HL-60/S4 treated with retinoic acid at 250 ng/mL for 4 days and 3 days (cell line): Measurements from ENCODE around the gene AIF1L.

Experiments used
- in situ Hi-C: fragments of 300-500 bp; cut with MboI; formaldehyde crosslinking; loops from 2 replicates; pipeline ENCODE4 v1.7.0; 2022; ENCODE audit warnings: low sequenced_read_pairs

Gene AIF1L

GRCh38 chr9:131076347-131077195 is 19.8 kb upstream of the AIF1L start:
- in situ Hi-C loops: no loop called here

GRCh38 chr9:131078427-131079366 is 17.6 kb upstream of the AIF1L start:
- in situ Hi-C loops: no loop called here

DNA sequence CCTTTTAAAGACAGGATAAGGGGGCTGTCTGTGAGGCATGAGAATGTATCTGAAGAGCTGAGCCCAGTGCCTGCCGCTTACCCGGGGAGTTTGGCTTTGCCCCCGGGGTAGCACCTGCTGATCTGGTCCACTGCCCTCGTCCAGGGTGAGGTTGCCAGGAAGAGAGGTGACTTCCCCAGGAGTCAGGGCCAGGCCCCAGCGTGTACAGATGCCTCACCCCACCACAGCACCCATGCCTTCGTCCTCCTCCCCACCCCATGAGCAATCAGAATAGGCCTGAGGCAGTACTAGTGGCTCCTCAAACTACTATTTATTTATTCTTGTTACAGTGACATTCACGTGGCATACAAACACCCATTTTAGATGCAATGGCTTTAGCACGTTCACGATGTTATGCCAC is 15.7 kb upstream of the AIF1L start:
- in situ Hi-C loops: no loop called here

GRCh38 chr9:131081868-131082267 is 14.5 kb upstream of the AIF1L start:
- in situ Hi-C loops: no loop called here

DNA sequence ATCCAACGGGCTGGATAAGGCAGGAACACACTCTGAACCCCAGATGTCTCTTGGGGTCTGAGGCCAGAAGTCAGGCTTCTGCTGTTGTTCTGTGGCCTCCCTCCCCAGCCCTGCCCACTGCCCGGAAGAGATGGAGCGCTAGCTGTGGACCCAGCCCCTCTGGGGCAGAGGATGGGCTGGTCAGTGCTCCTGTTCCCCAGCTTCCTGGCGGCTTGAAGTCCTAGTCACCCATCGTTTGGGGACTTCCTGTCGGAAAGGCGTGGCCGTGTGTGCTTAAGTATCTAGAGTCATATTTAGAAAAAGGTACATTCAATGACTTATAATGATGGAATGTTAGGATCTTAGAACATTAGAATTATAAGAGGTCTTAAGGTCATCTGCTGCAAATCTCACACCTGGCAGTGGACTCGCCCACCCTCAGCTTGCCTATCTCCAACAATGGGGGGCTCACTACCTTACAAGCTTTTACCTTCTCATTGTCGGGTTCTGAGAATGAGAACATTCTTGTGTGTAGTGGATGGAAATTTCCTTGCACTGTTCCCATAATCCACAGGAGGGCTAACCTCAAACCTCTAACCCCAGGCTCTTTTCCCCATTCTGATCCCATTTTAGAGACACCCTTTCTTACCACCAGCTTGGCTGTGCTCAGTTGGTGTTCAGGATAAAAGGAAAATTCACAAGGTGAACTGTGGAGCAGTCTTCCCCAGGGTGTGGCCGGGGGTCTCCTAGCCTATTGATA is 13.4 kb upstream of the AIF1L start:
- in situ Hi-C loops: no loop called here

DNA sequence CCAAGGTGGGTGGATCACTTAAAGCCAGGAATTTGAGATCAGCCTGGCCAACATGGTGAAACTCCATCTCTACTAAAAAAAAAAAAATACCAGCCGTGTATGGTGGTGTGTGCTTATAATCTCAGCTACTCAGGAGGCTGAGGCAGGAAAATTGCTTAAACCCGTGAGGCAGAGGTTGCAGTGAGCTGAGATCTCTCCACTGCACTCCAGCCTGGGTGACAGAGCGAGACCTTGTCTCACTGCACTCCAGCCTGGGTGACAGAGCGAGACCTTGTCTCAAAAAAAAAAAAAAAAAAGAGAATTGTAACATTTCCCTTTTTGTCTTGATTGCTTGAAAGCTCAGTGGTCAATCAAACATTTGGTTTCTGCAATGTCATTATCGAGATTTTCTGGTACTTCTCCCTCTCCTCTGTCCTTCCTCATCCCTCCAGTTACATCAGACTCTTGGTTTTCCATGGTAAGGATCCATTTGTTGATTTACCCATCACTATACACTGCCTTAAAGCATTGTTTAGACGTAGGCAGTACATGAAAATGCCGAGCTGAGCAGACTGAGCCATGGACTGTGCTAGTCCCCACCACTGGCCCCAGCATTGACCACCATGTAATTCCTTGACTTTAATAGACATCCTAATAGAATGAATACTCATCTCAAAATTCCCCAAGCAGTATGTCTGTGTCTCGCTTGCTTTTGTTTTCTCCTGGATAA is 11.5 kb upstream of the AIF1L start:
- in situ Hi-C loops: no loop called here

GRCh38 chr9:131085370-131086122 is 10.8 kb upstream of the AIF1L start:
- in situ Hi-C loops: no loop called here

DNA sequence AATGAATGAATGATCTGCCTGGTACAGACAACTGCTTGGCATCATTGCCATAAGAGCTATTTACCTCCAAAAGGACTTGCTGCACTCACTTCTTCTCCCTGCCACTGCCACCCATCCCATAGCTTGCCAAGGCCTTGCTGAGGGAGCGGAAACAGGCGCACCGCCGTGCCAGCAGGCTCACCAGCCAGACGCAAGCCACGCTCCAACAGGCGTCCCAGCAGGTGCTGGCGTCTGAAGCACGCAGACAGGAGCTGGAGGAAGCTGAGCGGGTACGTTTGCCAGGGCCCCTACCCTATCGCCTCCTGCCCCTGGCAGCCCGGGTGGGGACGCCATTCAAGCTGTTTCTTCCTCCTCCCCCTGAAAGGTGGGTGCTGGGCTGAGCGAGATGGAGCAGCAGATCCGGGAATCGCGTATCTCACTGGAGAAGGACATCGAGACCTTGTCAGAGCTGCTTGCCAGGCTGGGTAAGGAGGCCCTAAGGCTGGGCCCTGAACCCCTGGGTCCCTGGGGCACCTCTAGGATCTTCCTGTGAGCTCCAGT is 8.9 kb upstream of the AIF1L start:
- in situ Hi-C loops: no loop called here

GRCh38 chr9:131090025-131090787 is 6.1 kb upstream of the AIF1L start:
- in situ Hi-C loops: no loop called here

DNA sequence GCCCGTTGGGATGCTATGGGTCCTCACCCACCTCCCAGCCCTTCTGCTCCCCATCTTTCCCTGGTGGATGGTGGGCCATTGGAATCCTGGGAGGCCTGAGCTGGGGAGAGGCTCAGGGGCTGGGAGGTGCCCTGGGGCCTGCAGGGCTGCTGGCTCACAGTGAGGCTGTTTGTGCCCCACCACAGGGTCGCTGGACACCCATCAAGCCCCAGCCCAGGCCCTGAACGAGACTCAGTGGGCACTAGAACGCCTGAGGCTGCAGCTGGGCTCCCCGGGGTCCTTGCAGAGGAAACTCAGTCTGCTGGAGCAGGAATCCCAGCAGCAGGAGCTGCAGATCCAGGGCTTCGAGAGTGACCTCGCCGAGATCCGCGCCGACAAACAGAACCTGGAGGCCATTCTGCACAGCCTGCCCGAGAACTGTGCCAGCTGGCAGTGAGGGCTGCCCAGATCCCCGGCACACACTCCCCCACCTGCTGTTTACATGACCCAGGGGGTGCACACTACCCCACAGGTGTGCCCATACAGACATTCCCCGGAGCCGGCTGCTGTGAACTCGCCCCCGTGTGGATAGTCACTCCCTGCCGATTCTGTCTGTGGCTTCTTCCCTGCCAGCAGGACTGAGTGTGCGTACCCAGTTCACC is 4.9 kb upstream of the AIF1L start:
- in situ Hi-C loops: no loop called here

- in situ Hi-C loops: no loop called here
Measured at GRCh38 chr9:131092030-131092429, 4.3 kb upstream of the AIF1L start.

DNA sequence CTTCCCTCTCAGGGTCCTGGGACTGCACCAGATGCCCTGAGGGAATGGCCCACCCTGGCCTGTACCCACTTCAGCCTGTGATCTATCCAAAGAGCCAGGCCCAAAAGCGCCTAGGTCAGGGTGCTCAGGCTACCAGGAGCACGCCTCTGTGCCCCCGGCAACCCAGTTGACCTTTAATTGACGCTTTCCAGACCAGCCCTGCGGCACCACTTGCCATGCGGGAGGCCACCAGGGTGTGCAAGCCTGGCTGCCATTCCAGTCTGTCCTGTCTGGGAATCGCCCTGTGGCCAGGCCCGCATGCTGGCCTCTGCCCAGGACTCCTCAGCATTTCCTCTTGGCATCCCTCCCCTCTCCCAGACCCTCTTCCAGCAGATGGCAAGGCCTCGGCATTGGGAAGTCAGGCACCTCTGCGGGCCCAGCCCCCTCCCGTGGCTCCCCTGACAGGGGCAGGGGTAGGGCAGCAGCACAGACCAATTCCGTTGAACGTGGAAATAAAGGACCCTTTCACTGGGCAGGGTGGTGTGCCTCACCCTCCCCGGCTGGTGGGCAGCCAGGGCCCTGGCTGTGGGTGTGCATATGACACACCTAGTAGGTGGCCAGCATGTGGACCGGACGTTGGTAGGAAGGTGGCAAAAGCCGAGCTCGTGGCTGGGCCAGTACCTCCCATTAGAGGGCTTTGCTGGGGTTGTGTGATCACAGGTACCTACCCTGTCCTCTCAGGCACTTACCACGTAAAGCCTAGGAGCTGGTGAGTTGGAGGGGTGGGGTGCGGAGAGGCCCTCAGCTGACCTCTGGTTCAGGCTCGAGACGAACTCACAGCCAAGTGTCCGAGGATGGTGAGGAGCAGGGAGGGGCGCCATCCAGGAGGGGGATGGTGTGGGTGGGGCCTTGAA is 3.5 kb upstream of the AIF1L start:
- in situ Hi-C loops: no loop called here

- in situ Hi-C loops: no loop called here
Measured at GRCh38 chr9:131094015-131094414, 2.3 kb upstream of the AIF1L start.

- in situ Hi-C loops: no loop called here
Measured at GRCh38 chr9:131094622-131095021, 1.7 kb upstream of the AIF1L start.

DNA sequence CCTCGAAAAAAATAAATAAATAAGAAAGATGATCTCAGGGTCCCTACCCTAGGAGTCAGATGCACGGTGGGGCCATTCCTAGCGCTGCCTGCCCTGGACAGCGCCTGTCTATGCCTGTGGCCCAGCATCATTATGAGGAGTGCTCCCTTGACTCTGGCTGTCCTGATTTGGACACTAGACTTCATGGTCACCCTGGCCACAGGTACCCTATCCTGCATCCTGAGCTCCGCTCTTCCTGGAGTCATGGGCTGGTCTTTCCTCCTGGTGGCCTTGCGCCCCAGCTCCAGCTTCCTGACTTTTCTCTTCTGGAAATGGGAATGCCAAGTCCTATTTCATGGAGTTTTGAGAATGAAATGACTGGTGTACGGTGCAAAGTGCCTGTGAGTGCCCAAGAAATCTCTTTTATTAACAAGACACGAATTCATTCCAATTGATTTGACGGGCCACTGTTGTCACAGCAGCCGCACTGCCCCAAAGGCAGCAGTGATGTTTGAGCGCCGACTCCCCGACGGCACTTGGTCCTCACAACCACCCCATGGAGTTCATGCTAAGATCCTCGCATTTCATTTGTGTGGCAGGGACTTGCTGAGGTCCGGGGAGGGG is 564 bp upstream of the AIF1L start:
- in situ Hi-C loops: no loop called here

GRCh38 chr9:131097126-131097947 is 1.0 kb downstream of the AIF1L start:
- in situ Hi-C loops: no loop called here
